ENCODE data around the gene SPRR2E. TPM values are rescaled to one million over a fixed set of nuclear protein-coding genes. Genes with fewer than 3 reads are reported as not detected.
"Not testable (repeated sequence)": the region's sequence is repeated elsewhere in the genome, so short reads cannot be mapped to it uniquely, and the experiment has no call there.

Gene SPRR2E
- total RNA-seq (not detected in 2 replicates), polyA plus RNA-seq (not detected in 2 replicates)

GRCh38 chr1:153094426-153094825 lies at the start of gene SPRR2E:
SPRR2E (minus strand) TSS chr1:153094526; CDS start chr1:153093751, 775 bp downstream.
- H3K27ac ChIP-seq: no peak within 1 kb of the TSS
- no peaks in the 10 kb centered on the region for H3K4me1 ChIP-seq (ENCODE audit: low read depth)
- H3K27me3 ChIP-seq: no peaks in the 10 kb centered on the region
- no peaks in the 10 kb centered on the region for H3K9me3 ChIP-seq (ENCODE audit: low read depth)
- no peak within 1 kb of the TSS for H3K4me3 ChIP-seq
- H3K36me3 ChIP-seq: no peaks in the 10 kb centered on the region
- no peak for DNase-seq (ENCODE audit: low read depth in 1 of 2, low spot score in 1 of 2)
- TF ChIP-seq, protein P1, sequence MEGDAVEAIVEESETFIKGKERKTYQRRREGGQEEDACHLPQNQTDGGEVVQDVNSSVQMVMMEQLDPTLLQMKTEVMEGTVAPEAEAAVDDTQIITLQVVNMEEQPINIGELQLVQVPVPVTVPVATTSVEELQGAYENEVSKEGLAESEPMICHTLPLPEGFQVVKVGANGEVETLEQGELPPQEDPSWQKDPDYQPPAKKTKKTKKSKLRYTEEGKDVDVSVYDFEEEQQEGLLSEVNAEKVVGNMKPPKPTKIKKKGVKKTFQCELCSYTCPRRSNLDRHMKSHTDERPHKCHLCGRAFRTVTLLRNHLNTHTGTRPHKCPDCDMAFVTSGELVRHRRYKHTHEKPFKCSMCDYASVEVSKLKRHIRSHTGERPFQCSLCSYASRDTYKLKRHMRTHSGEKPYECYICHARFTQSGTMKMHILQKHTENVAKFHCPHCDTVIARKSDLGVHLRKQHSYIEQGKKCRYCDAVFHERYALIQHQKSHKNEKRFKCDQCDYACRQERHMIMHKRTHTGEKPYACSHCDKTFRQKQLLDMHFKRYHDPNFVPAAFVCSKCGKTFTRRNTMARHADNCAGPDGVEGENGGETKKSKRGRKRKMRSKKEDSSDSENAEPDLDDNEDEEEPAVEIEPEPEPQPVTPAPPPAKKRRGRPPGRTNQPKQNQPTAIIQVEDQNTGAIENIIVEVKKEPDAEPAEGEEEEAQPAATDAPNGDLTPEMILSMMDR (IDR thresholded peaks at IDR 0.05; ENCODE audit: low read depth, low read length): no peak

DNA sequence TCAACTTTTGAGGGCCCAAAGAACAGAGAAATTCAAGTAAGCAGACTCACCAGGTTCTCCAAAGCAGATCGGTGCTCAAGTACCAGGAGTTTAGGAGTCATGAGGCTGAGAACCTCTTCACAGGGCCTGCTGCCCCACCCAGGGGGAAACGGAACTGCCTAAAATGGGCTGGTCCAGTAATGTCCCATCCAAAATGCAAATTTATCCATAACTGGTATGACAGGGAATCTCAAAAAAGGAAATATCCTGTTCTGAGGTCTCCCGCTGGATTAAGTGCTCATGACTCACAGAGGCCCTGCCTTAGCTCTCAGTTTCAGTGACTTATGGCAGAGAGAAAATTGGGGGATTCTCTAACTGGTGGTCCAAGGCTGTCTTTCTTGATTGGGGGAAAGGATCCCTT lies 47.1 kb upstream of the SPRR2E start:
- no peak overlapping the region for H3K27ac ChIP-seq

GRCh38 chr1:153140484-153140883 lies 46.2 kb upstream of the SPRR2E start:
- no peaks in the 10 kb centered on the region for H3K9me3 ChIP-seq (ENCODE audit: low read depth)
- no peak for DNase-seq (ENCODE audit: low read depth in 1 of 2, low spot score in 1 of 2)
- H3K4me3 ChIP-seq: no peak overlapping the region
- no peaks in the 10 kb centered on the region for H3K27me3 ChIP-seq
- H3K4me1 ChIP-seq (ENCODE audit: low read depth): no peaks in the 10 kb centered on the region
- TF ChIP-seq, protein P1 (IDR thresholded peaks at IDR 0.05; ENCODE audit: low read depth, low read length): no peak
- no peak overlapping the region for H3K27ac ChIP-seq
- H3K36me3 ChIP-seq: no peaks in the 10 kb centered on the region

More for the DNA sequence above, 47.1 kb upstream of the SPRR2E start:
- H3K4me3 ChIP-seq: no peak overlapping the region
- H3K27me3 ChIP-seq: no peaks in the 10 kb centered on the region
- no peaks in the 10 kb centered on the region for H3K36me3 ChIP-seq
- no peaks in the 10 kb centered on the region for H3K9me3 ChIP-seq (ENCODE audit: low read depth)
- H3K4me1 ChIP-seq (ENCODE audit: low read depth): no peaks in the 10 kb centered on the region
- TF ChIP-seq, protein P1 (IDR thresholded peaks at IDR 0.05; ENCODE audit: low read depth, low read length): no peak
- DNase-seq (ENCODE audit: low read depth in 1 of 2, low spot score in 1 of 2): no peak

- Histone ChIP-seq H3K36me3 (no peaks in the 10 kb centered on the region), H3K27me3 (no peaks in the 10 kb centered on the region), H3K4me1 (ENCODE audit: low read depth) (no peaks in the 10 kb centered on the region), H3K9me3 (ENCODE audit: low read depth) (no peaks in the 10 kb centered on the region), H3K4me3 (no peak overlapping the region), H3K27ac (no peak overlapping the region)
- TF ChIP-seq, protein P1 (IDR thresholded peaks at IDR 0.05; ENCODE audit: low read depth, low read length): no peak
- DNase-seq (ENCODE audit: low read depth in 1 of 2, low spot score in 1 of 2): no peak
Observed at GRCh38 chr1:153133743-153134142, 39.4 kb upstream of the SPRR2E start.

DNA sequence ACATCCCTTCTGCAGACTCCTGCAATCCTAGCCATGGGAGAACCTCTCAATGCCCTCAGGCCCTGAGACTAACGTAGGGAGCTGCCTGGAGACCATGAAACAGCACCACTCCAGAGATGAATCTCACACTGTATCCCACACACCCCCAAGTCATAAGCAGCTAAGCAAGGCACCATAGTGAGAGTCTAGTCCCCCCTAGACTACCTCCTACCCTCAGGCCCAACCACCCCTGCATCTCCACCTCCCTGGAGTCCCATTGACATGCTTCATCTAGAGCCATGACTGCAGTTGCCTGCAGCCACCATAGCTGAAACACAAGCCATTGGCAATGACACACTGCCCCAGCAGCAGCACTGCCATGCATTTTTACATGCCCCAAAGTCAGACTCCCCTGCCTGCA lies 38.9 kb upstream of the SPRR2E start:
- Histone ChIP-seq H3K27me3 (no peaks in the 10 kb centered on the region), H3K9me3 (ENCODE audit: low read depth) (no peaks in the 10 kb centered on the region), H3K4me3 (no peak overlapping the region), H3K4me1 (ENCODE audit: low read depth) (no peaks in the 10 kb centered on the region), H3K27ac (no peak overlapping the region), H3K36me3 (no peaks in the 10 kb centered on the region)
- DNase-seq (ENCODE audit: low read depth in 1 of 2, low spot score in 1 of 2): no peak
- TF ChIP-seq, protein P1 (IDR thresholded peaks at IDR 0.05; ENCODE audit: low read depth, low read length): no peak

DNA sequence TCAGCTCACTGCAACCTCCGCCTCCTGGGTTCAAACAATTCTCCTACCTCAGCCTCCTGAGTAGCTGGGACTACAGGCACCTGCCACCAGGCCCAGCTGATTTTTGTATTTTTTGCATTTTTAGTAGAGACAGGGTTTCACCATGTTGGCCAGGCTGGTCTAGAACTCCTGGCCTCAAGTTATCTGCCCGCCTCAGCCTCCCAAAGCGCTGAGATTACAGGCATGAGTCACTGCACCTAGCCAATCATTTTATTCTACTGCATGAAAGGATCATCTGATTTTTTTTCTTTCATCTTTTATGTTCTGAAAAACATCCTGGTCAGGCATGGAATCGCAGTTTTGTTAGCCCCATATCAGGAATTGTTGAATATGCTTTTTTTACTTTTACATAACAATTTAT lies 34.4 kb upstream of the SPRR2E start:
- H3K4me1 ChIP-seq (ENCODE audit: low read depth); DNase-seq (ENCODE audit: low read depth in 1 of 2, low spot score in 1 of 2); H3K27me3 ChIP-seq; H3K4me3 ChIP-seq; H3K27ac ChIP-seq; H3K36me3 ChIP-seq; H3K9me3 ChIP-seq (ENCODE audit: low read depth): not testable (repeated sequence)

Data from cardiac muscle cell (in vitro differentiated cells and primary cell).